Measurements from ENCODE around the gene RAB35. TPM values are rescaled to one million over a fixed set of nuclear protein-coding genes. Genes with fewer than 3 reads are reported as not detected.
A peak's percentile ranks its signal among the peaks of the same experiment; 100 is the strongest.

Gene RAB35
- total and polyA plus RNA-seq, 2 experiments from 2014 or later = 9.9 to 16.9 TPM

- H3K4me3 ChIP-seq = no peak overlapping the region
- no peak overlapping the region for H2AFZ ChIP-seq
- H4K20me1 ChIP-seq (replicated peaks; ENCODE audit: insufficient read depth) = 0 out of 2 replicates have a peak, but pooled peaks cover 5% of the 10 kb centered on the region
- H3K27me3 Mint-ChIP-seq (ENCODE audit: insufficient read depth, low read depth, poor library complexity) = no peaks in the 10 kb centered on the region
- H3K79me2 ChIP-seq (replicated peaks; ENCODE audit: insufficient read depth) = no peaks in the 10 kb centered on the region
- ATAC-seq (peak; percentile 31; the same call in 2 of the 3 replicates), DNase-seq (ENCODE audit: low spot score) (no peak)
- H3F3A ChIP-seq (replicated peaks; ENCODE audit: low read depth) = 0 out of 2 replicates have a peak, but pooled peaks cover 3% of the 10 kb centered on the region
- H3K36me3 ChIP-seq (ENCODE audit: insufficient read depth) = peaks cover 64% of the 10 kb centered on the region
- no peak overlapping the region for H3K4me3 Mint-ChIP-seq
- no peaks in the 10 kb centered on the region for H3K4me1 ChIP-seq (ENCODE audit: insufficient read depth)
- no peak overlapping the region for H3K27ac ChIP-seq (ENCODE audit: low read depth)
- no peaks in the 10 kb centered on the region; the same call in 2 of the 3 replicates for H3K9me3 Mint-ChIP-seq
- H3K27ac Mint-ChIP-seq = no peak overlapping the region
- H3K27me3 ChIP-seq (ENCODE audit: insufficient read depth) = no peaks in the 10 kb centered on the region
- H3K36me3 Mint-ChIP-seq (ENCODE audit: low read depth) = peaks cover 94% of the 10 kb centered on the region
- no peak overlapping the region for H3K4me2 ChIP-seq
- no peaks in the 10 kb centered on the region for H3K9me2 ChIP-seq (ENCODE audit: insufficient read depth)
- H3K4me1 Mint-ChIP-seq = no peaks in the 10 kb centered on the region
- TF ChIP-seq STAT1 (IDR thresholded peaks at IDR 0.05; ENCODE audit: unreplicated experiment) (no peak), ZNF462 (CRISPR knock-in tag; IDR thresholded peaks at IDR 0.05) (no peak), POLR2AphosphoS5 (IDR thresholded peaks at IDR 0.05; ENCODE audit: low read depth) (no peak), ZNF114 (CRISPR knock-in tag; IDR thresholded peaks at IDR 0.05) (no peak), NANOG (IDR thresholded peaks at IDR 0.05; ENCODE audit: borderline replicate concordance) (no peak), CREB1 (CRISPR knock-in tag; IDR thresholded peaks at IDR 0.05; ENCODE audit: low read depth) (no peak), REST (IDR thresholded peaks at IDR 0.05; ENCODE audit: unreplicated experiment) (no peak), EZH2phosphoT487 (IDR thresholded peaks at IDR 0.05; ENCODE audit: unreplicated experiment) (no peak), ZNF331 (CRISPR knock-in tag; IDR thresholded peaks at IDR 0.05; ENCODE audit: low read depth) (no peak), EZH2 (IDR thresholded peaks at IDR 0.05; ENCODE audit: low read depth, unreplicated experiment) (no peak), JUNB (IDR thresholded peaks at IDR 0.05; ENCODE audit: unreplicated experiment) (no peak)
- TF ChIP-seq, protein P1, sequence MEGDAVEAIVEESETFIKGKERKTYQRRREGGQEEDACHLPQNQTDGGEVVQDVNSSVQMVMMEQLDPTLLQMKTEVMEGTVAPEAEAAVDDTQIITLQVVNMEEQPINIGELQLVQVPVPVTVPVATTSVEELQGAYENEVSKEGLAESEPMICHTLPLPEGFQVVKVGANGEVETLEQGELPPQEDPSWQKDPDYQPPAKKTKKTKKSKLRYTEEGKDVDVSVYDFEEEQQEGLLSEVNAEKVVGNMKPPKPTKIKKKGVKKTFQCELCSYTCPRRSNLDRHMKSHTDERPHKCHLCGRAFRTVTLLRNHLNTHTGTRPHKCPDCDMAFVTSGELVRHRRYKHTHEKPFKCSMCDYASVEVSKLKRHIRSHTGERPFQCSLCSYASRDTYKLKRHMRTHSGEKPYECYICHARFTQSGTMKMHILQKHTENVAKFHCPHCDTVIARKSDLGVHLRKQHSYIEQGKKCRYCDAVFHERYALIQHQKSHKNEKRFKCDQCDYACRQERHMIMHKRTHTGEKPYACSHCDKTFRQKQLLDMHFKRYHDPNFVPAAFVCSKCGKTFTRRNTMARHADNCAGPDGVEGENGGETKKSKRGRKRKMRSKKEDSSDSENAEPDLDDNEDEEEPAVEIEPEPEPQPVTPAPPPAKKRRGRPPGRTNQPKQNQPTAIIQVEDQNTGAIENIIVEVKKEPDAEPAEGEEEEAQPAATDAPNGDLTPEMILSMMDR (conservative IDR thresholded peaks at IDR 0.05; ENCODE audit: low read depth in 2 of 2) = no peak
- TF ChIP-seq, protein P2, sequence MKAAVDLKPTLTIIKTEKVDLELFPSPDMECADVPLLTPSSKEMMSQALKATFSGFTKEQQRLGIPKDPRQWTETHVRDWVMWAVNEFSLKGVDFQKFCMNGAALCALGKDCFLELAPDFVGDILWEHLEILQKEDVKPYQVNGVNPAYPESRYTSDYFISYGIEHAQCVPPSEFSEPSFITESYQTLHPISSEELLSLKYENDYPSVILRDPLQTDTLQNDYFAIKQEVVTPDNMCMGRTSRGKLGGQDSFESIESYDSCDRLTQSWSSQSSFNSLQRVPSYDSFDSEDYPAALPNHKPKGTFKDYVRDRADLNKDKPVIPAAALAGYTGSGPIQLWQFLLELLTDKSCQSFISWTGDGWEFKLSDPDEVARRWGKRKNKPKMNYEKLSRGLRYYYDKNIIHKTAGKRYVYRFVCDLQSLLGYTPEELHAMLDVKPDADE (IDR thresholded peaks at IDR 0.05) = no peak
These were observed 41.8 kb upstream of the RAB35 start for GRCh38 chr12:120158351-120158750.

Data from GM23338 (cell line).